Measurements from ENCODE around the gene RNF17. TPM values are rescaled to one million over a fixed set of nuclear protein-coding genes. Genes with fewer than 3 reads are reported as not detected.

Gene RNF17
- total RNA-seq (ENCODE audit: low replicate concordance) = not detected in 2 replicates

DNA sequence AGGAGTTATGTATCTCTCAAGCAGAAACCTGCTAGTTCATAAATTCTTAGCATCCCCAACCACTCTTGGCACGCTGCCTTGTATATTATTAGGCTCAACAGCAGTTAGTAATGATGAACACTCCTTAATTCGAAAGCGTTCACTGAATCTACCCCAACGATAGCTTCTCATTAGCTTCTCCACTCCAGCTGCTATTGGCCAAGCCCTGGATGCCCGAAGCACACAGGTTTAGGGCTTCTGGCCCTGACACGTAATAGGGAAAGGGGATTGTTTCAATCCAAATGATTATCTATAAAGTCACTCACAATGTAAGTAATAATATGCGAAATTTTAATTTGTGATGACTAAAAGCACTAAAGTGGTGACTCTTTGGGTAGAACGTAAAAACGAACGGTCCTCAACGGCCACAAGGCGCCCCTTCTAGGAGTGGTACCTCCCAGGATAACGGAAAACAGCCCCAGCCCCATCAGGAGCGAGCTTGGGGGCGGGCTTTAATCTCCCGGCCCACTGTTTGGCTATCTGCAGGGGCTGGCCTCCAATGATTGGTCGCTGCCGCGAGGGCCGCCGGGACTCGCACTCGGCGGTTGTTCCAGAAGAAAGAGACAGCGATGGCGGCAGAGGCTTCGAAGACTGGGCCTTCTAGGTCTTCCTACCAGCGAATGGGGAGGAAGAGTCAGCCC, at the start of gene RNF17:
Gene RNF17 (plus strand): TSS at position 574 of the 680 bp plus-strand sequence. CDS start 35 bp downstream, at position 609.
- Mint-ChIP-seq H3K9me3 (peaks cover 4% of the 10 kb centered on the region), H3K27ac (no peak within 1 kb of the TSS), H3K36me3 (no peaks in the 10 kb centered on the region), H3K27me3 (ENCODE audit: insufficient read depth, low read depth) (no peaks in the 10 kb centered on the region), H3K4me1 (no peaks in the 10 kb centered on the region), H3K4me3 (no peak within 1 kb of the TSS)
- no peak for DNase-seq (ENCODE audit: low spot score)
- Histone ChIP-seq H3K4me3 (no peak within 1 kb of the TSS), H3K4me1 (no peaks in the 10 kb centered on the region), H3K79me2 (ENCODE audit: low read depth) (no peaks in the 10 kb centered on the region), H3K9ac (no peak within 1 kb of the TSS), H3K9me3 (ENCODE audit: low read depth) (no peaks in the 10 kb centered on the region), H4K20me1 (ENCODE audit: low read depth) (no peaks in the 10 kb centered on the region), H3F3A (ENCODE audit: low read depth) (no peaks in the 10 kb centered on the region), H3K27me3 (no peaks in the 10 kb centered on the region), H3K4me2 (no peak within 1 kb of the TSS), H3K27ac (no peak within 1 kb of the TSS), H3K36me3 (no peaks in the 10 kb centered on the region), H2AFZ (replicated peaks) (no peak within 1 kb of the TSS)
- TF ChIP-seq EZH2phosphoT487 (IDR thresholded peaks at IDR 0.05) (no peak), EZH2 (IDR thresholded peaks at IDR 0.05) (no peak)
- TF ChIP-seq, protein P1, sequence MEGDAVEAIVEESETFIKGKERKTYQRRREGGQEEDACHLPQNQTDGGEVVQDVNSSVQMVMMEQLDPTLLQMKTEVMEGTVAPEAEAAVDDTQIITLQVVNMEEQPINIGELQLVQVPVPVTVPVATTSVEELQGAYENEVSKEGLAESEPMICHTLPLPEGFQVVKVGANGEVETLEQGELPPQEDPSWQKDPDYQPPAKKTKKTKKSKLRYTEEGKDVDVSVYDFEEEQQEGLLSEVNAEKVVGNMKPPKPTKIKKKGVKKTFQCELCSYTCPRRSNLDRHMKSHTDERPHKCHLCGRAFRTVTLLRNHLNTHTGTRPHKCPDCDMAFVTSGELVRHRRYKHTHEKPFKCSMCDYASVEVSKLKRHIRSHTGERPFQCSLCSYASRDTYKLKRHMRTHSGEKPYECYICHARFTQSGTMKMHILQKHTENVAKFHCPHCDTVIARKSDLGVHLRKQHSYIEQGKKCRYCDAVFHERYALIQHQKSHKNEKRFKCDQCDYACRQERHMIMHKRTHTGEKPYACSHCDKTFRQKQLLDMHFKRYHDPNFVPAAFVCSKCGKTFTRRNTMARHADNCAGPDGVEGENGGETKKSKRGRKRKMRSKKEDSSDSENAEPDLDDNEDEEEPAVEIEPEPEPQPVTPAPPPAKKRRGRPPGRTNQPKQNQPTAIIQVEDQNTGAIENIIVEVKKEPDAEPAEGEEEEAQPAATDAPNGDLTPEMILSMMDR (IDR thresholded peaks at IDR 0.05) = no peak

GRCh38 chr13:24716011-24716410, 48.0 kb upstream of the RNF17 start:
- TF ChIP-seq, protein P1 (IDR thresholded peaks at IDR 0.05) = no peak
- H4K20me1 ChIP-seq (ENCODE audit: low read depth) = no peaks in the 10 kb centered on the region
- peaks cover 13% of the 10 kb centered on the region for H3K27me3 Mint-ChIP-seq (ENCODE audit: insufficient read depth, low read depth)
- peak overlapping the region; percentile 89 for H2AFZ ChIP-seq (replicated peaks)
- no peaks in the 10 kb centered on the region for H3K27me3 ChIP-seq
- peak overlapping the region; percentile 37 for H3K4me2 ChIP-seq
- no peaks in the 10 kb centered on the region for H3K36me3 ChIP-seq
- peak overlapping the region; percentile 81 for H3K27ac Mint-ChIP-seq
- H3K27ac ChIP-seq = no peak overlapping the region
- no peak for DNase-seq (ENCODE audit: low spot score)
- no peaks in the 10 kb centered on the region for H3K36me3 Mint-ChIP-seq
- H3K4me3 ChIP-seq = no peak overlapping the region
- H3K9me3 ChIP-seq (ENCODE audit: low read depth) = no peaks in the 10 kb centered on the region
- H3K9me3 Mint-ChIP-seq = no peaks in the 10 kb centered on the region
- H3K4me1 Mint-ChIP-seq = peaks cover 11% of the 10 kb centered on the region
- H3F3A ChIP-seq (ENCODE audit: low read depth) = no peaks in the 10 kb centered on the region
- no peaks in the 10 kb centered on the region for H3K79me2 ChIP-seq (ENCODE audit: low read depth)
- H3K9ac ChIP-seq = no peak overlapping the region
- H3K4me3 Mint-ChIP-seq = no peak overlapping the region
- peaks cover 7% of the 10 kb centered on the region for H3K4me1 ChIP-seq

GRCh38 chr13:24716446-24716845, 47.5 kb upstream of the RNF17 start:
- H3K27ac Mint-ChIP-seq = no peak overlapping the region
- no peak for DNase-seq (ENCODE audit: low spot score)
- no peak overlapping the region for H3K4me3 ChIP-seq
- H3K79me2 ChIP-seq (ENCODE audit: low read depth) = no peaks in the 10 kb centered on the region
- no peak overlapping the region for H3K27ac ChIP-seq
- H3K9ac ChIP-seq = no peak overlapping the region
- H3K4me1 Mint-ChIP-seq = peaks cover 11% of the 10 kb centered on the region
- no peaks in the 10 kb centered on the region for H3K9me3 Mint-ChIP-seq
- H3K4me1 ChIP-seq = peaks cover 7% of the 10 kb centered on the region
- no peaks in the 10 kb centered on the region for H3K27me3 ChIP-seq
- H3K9me3 ChIP-seq (ENCODE audit: low read depth) = no peaks in the 10 kb centered on the region
- no peaks in the 10 kb centered on the region for H3K36me3 Mint-ChIP-seq
- H3K27me3 Mint-ChIP-seq (ENCODE audit: insufficient read depth, low read depth) = peaks cover 13% of the 10 kb centered on the region
- peak overlapping the region; percentile 89 for H2AFZ ChIP-seq (replicated peaks)
- no peaks in the 10 kb centered on the region for H3F3A ChIP-seq (ENCODE audit: low read depth)
- TF ChIP-seq, protein P1 (IDR thresholded peaks at IDR 0.05) = no peak
- TF ChIP-seq EZH2phosphoT487 (IDR thresholded peaks at IDR 0.05) (no peak), EZH2 (IDR thresholded peaks at IDR 0.05) (no peak)
- no peaks in the 10 kb centered on the region for H4K20me1 ChIP-seq (ENCODE audit: low read depth)
- H3K36me3 ChIP-seq = no peaks in the 10 kb centered on the region
- no peak overlapping the region for H3K4me3 Mint-ChIP-seq
- H3K4me2 ChIP-seq = peak overlapping the region; percentile 37

All from neural progenitor cell (in vitro differentiated cells).